HepG2 (cell line): ENCODE measurements around the gene NBEAL2. TPM values are rescaled to one million over a fixed set of nuclear protein-coding genes. Genes with fewer than 3 reads are reported as not detected.

ENCODE experiments used
- ARID5B ChIP-seq: IDR thresholded peaks from 2 replicates; pipeline ENCODE4 v1.4.0; 2020; ENCODE audit warnings: mild to moderate bottlenecking, missing genetic modification reagents
- ATF7-NPFF ChIP-seq: sonication (generic); formaldehyde crosslinking; IDR thresholded peaks from 2 replicates; pipeline ENCODE4 v1.8.1; 2023; ENCODE audit warnings: mild to moderate bottlenecking, low read depth, missing genetic modification reagents, moderate library complexity
- BRD4 ChIP-seq: sonication (generic); formaldehyde crosslinking; IDR thresholded peaks from 2 replicates; pipeline ENCODE4 v1.4.0; 2020; ENCODE audit warnings: missing genetic modification reagents
- ELF4 ChIP-seq: sonication (generic); formaldehyde crosslinking; IDR thresholded peaks from 2 replicates; pipeline ENCODE4 v1.5.0; 2020; ENCODE audit warnings: missing genetic modification reagents, mild to moderate bottlenecking, moderate library complexity, borderline replicate concordance
- ERF ChIP-seq: IDR thresholded peaks from 2 replicates; pipeline ENCODE4 v1.6.1; 2018; ENCODE audit warnings: missing biosample characterization, missing genetic modification reagents
- EZH2 ChIP-seq: conservative IDR thresholded peaks from 2 replicates; pipeline ENCODE4 v1.6.1; 2012; ENCODE audit warnings: mild to moderate bottlenecking, low read depth, low read length, moderate library complexity
- HBP1 ChIP-seq: IDR thresholded peaks from 2 replicates; pipeline ENCODE4 v1.6.1; 2016; ENCODE audit warnings: low read depth, control low read depth
- MIER2 ChIP-seq: IDR thresholded peaks from 2 replicates; pipeline ENCODE4 v1.6.1; 2016; ENCODE audit warnings: missing biosample characterization, missing genetic modification reagents
- MIER3 ChIP-seq: IDR thresholded peaks from 2 replicates; pipeline ENCODE4 v1.6.1; 2016; ENCODE audit warnings: missing compliant biosample characterization, borderline replicate concordance
- MLLT10 ChIP-seq: sonication (generic); formaldehyde crosslinking; IDR thresholded peaks from 2 replicates; pipeline ENCODE4 v1.4.0; 2020; ENCODE audit warnings: missing genetic modification reagents
- NFKB2 ChIP-seq: sonication (generic); formaldehyde crosslinking; IDR thresholded peaks from 2 replicates; pipeline ENCODE4 v1.4.0; 2020; ENCODE audit warnings: missing genetic modification reagents, borderline replicate concordance
- U2AF2 ChIP-seq: fragments of 200-400 bp; formaldehyde crosslinking; IDR thresholded peaks from 2 replicates; pipeline ENCODE4 v1.6.1; 2017; ENCODE audit warnings: low read depth, mild to moderate bottlenecking, low read length
- ZGPAT ChIP-seq: IDR thresholded peaks from 2 replicates; pipeline ENCODE4 v1.6.1; 2016; ENCODE audit warnings: mild to moderate bottlenecking
- ZNF446 ChIP-seq: sonication (generic); formaldehyde crosslinking; IDR thresholded peaks from 2 replicates; pipeline ENCODE4 v1.5.0; 2020; ENCODE audit warnings: mild to moderate bottlenecking, missing genetic modification reagents
- ZNF552 ChIP-seq: sonication (generic); formaldehyde crosslinking; IDR thresholded peaks from 2 replicates; pipeline ENCODE4 v1.9.0; 2022; ENCODE audit warnings: missing genetic modification reagents, mild to moderate bottlenecking, borderline replicate concordance
- ZNF782 ChIP-seq: sonication (generic); formaldehyde crosslinking; IDR thresholded peaks from 2 replicates; pipeline ENCODE4 v1.4.0; 2020; ENCODE audit warnings: missing genetic modification reagents, mild to moderate bottlenecking, borderline replicate concordance
- ZNF839 ChIP-seq: sonication (generic); formaldehyde crosslinking; IDR thresholded peaks from 2 replicates; pipeline ENCODE4 v1.4.0; 2020; ENCODE audit warnings: missing genetic modification reagents, mild to moderate bottlenecking, borderline replicate concordance
- ZSCAN25 ChIP-seq: sonication (generic); formaldehyde crosslinking; IDR thresholded peaks from 2 replicates; pipeline ENCODE4 v1.8.0; 2022; ENCODE audit warnings: mild to moderate bottlenecking, missing genetic modification reagents
- polyA plus RNA-seq, 8 experiments: library from polyadenylated mRNA; depleted of rRNA in 3 of 8; stranded (reverse) in 7 of 8; unstranded in 1 of 8; fragments of >200 nt; fragmentation: Illumina TruSeq in 4 of 8; extraction: Trizol in 4 of 8; gene quantifications; 2 replicates each; pipeline versions ENCODE4 v1.2.1 to v1.2.3, GENCODE V29; 2011 to 2016; ENCODE audit warnings: low read depth in 4 of 8, missing spikeins in 1 of 8, mixed read lengths in 1 of 8; ENCODE audit not compliant: insufficient read depth in 1 of 8
- total RNA-seq, 5 experiments: library from RNA; depleted of rRNA; stranded (reverse); fragments of >200 nt; fragmentation: Illumina TruSeq; extraction: Trizol; gene quantifications; 2 replicates each; pipeline ENCODE4 v1.2.3, GENCODE V29; 2016; ENCODE audit warnings: low read depth in 1 of 5
- TF ChIP-seq, protein P1 (sequence below): sonication (generic); formaldehyde crosslinking; IDR thresholded peaks from 2 replicates; pipeline ENCODE4 v1.5.1; 2020; ENCODE audit warnings: missing genetic modification reagents, mild to moderate bottlenecking, borderline replicate concordance

Gene NBEAL2
- total and polyA plus RNA-seq, 2 of the 13 experiments (the other 11 are each of a cell fraction or from before 2014, with no cell fraction given) = 9.7 to 12.4 TPM

GRCh38 chr3:46976326-46977190 lies 2.9 kb upstream of the NBEAL2 start, which contains the start of gene CCDC12 (continued):
- TF ChIP-seq ZNF839 (CRISPR knock-in tag) = 0 out of 2 replicates have a peak, but pooled peaks have one; percentile 15
- 0 out of 2 replicates have a peak, but pooled peaks have one; percentile 46 for TF ChIP-seq ATF7-NPFF (CRISPR knock-in tag)
- peak; percentile 73; the same call in 1 of the 2 replicates for TF ChIP-seq ZGPAT (CRISPR knock-in tag)
- peak; percentile 55; the same call in 1 of the 2 replicates for TF ChIP-seq ZNF446 (CRISPR knock-in tag)
- peak; percentile 52 for TF ChIP-seq ARID5B (CRISPR knock-in tag)
- TF ChIP-seq ERF (CRISPR knock-in tag) = no peak
- TF ChIP-seq MIER2 (CRISPR knock-in tag) = no peak
- TF ChIP-seq MLLT10 (CRISPR knock-in tag) = no peak
- peak; percentile 67; the same call in 1 of the 2 replicates for TF ChIP-seq BRD4 (CRISPR knock-in tag)
- TF ChIP-seq, protein P1, sequence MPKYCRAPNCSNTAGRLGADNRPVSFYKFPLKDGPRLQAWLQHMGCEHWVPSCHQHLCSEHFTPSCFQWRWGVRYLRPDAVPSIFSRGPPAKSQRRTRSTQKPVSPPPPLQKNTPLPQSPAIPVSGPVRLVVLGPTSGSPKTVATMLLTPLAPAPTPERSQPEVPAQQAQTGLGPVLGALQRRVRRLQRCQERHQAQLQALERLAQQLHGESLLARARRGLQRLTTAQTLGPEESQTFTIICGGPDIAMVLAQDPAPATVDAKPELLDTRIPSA (CRISPR knock-in tag) = peak; percentile 78; the same call in 1 of the 2 replicates
- 0 out of 2 replicates have a peak, but pooled peaks have one; percentile 22 for TF ChIP-seq ZSCAN25 (CRISPR knock-in tag)
- TF ChIP-seq HBP1 (CRISPR knock-in tag) = peak; percentile 66; the same call in 1 of the 2 replicates
- peak; percentile 61; the same call in 1 of the 2 replicates for TF ChIP-seq MIER3
- TF ChIP-seq U2AF2 = no peak
- TF ChIP-seq ZNF782 (CRISPR knock-in tag) = 0 out of 2 replicates have a peak, but pooled peaks have one; percentile 37
- no peak for TF ChIP-seq EZH2
- TF ChIP-seq ZNF552 = peak; percentile 58; the same call in 1 of the 2 replicates
- TF ChIP-seq NFKB2 = peak; percentile 73; the same call in 1 of the 2 replicates
- TF ChIP-seq ELF4 = no peak
